Neuronal stem cell (in vitro differentiated cells): ENCODE data around the gene CAND2.

ENCODE experiments used
- DNase-seq: peaks from one replicate; pipeline ENCODE4 v3.0.0-alpha.2; 2013; ENCODE audit warnings: low spot score
- H2AFZ ChIP-seq: one replicate; pipeline ENCODE4 v1.6.1; 2013; ENCODE audit warnings: mild to moderate bottlenecking, low read length, inconsistent platforms
- H2AK5ac ChIP-seq: 2 replicates; pipeline ENCODE4 v1.6.1; 2013; ENCODE audit warnings: low read depth, mild to moderate bottlenecking, inconsistent platforms, low read length, moderate library complexity, mixed read lengths
- H2BK120ac ChIP-seq: 2 replicates; pipeline ENCODE4 v1.6.1; 2013; ENCODE audit warnings: low read depth, mild to moderate bottlenecking, inconsistent platforms, low read length, moderate library complexity, mixed read lengths
- H2BK12ac ChIP-seq: one replicate; pipeline ENCODE4 v1.6.1; 2013; ENCODE audit warnings: low read length, inconsistent platforms
- H2BK15ac ChIP-seq: 2 replicates; pipeline ENCODE4 v1.6.1; 2013; ENCODE audit warnings: mild to moderate bottlenecking, low read length, inconsistent platforms, mixed read lengths
- H2BK5ac ChIP-seq: one replicate; pipeline ENCODE4 v1.6.1; 2013; ENCODE audit warnings: inconsistent platforms, mild to moderate bottlenecking, low read length, moderate library complexity
- H3K14ac ChIP-seq: one replicate; pipeline ENCODE4 v1.6.1; 2013; ENCODE audit warnings: low read length, inconsistent platforms
- H3K18ac ChIP-seq: 2 replicates; pipeline ENCODE4 v1.6.1; 2013; ENCODE audit warnings: low read length, inconsistent platforms
- H3K23ac ChIP-seq: 2 replicates; pipeline ENCODE4 v1.6.1; 2013; ENCODE audit warnings: low read depth, mild to moderate bottlenecking, mixed read lengths, low read length, inconsistent platforms; ENCODE audit not compliant: poor library complexity
- H3K27ac ChIP-seq: replicated peaks from 3 replicates; pipeline ENCODE4 v1.5.1; 2013; ENCODE audit warnings: low read length, inconsistent platforms
- H3K27me3 ChIP-seq, 3 experiments: 2 replicates each; pipeline ENCODE4 v1.6.1; 2013; ENCODE audit warnings: low read length in 3 of 3, mild to moderate bottlenecking in 2 of 3, inconsistent platforms in 1 of 3, low read depth in 1 of 3, mixed read lengths in 1 of 3, moderate library complexity in 1 of 3; ENCODE audit not compliant: control insufficient read depth in 3 of 3, insufficient read depth in 3 of 3
- H3K36me3 ChIP-seq, 2 donors: replicated peaks in 1 of 2; 2 replicates each; pipeline ENCODE4 v1.6.1; 2013; ENCODE audit warnings: low read length in 2 of 2; ENCODE audit not compliant: control insufficient read depth in 2 of 2, insufficient read depth in 2 of 2
- H3K4ac ChIP-seq: 2 replicates; pipeline ENCODE4 v1.6.1; 2013; ENCODE audit warnings: inconsistent platforms, mild to moderate bottlenecking, low read length, moderate library complexity
- H3K4me1 ChIP-seq, 2 donors: 1 replicate in 1 of 2; 2 replicates in 1 of 2; pipeline ENCODE4 v1.6.1; 2013; ENCODE audit warnings: low read length in 2 of 2, low read depth in 1 of 2; ENCODE audit not compliant: control insufficient read depth in 2 of 2, insufficient read depth in 1 of 2
- H3K4me2 ChIP-seq: one replicate; pipeline ENCODE4 v1.6.1; 2013; ENCODE audit warnings: mild to moderate bottlenecking, low read length, inconsistent platforms; ENCODE audit not compliant: insufficient read depth, poor library complexity, severe bottlenecking
- H3K4me3 ChIP-seq, 2 donors: 2 replicates each; pipeline ENCODE4 v1.5.1; 2013; ENCODE audit warnings: low read length in 2 of 2, mild to moderate bottlenecking in 2 of 2, inconsistent platforms in 1 of 2, moderate library complexity in 1 of 2
- H3K79me1 ChIP-seq: one replicate; pipeline ENCODE4 v1.6.1; 2013; ENCODE audit warnings: low read depth, mild to moderate bottlenecking, inconsistent platforms, low read length, moderate library complexity
- H3K9ac ChIP-seq: one replicate; pipeline ENCODE4 v1.6.1; 2013; ENCODE audit warnings: mild to moderate bottlenecking, low read depth, low read length, inconsistent platforms; ENCODE audit not compliant: poor library complexity
- H3K9me3 ChIP-seq, 2 donors: replicated peaks in 1 of 2; 2 replicates each; pipeline versions ENCODE3 to v1.6.1; 2013; ENCODE audit warnings: low read length in 2 of 2, mild to moderate bottlenecking in 2 of 2, inconsistent platforms in 1 of 2, low read depth in 1 of 2, mixed read lengths in 1 of 2, moderate library complexity in 1 of 2; ENCODE audit not compliant: control insufficient read depth in 2 of 2, insufficient read depth in 1 of 2
- H4K8ac ChIP-seq: one replicate; pipeline ENCODE4 v1.6.1; 2013; ENCODE audit warnings: low read depth, mild to moderate bottlenecking, inconsistent platforms, low read length, moderate library complexity
- H4K91ac ChIP-seq: one replicate; pipeline ENCODE4 v1.6.1; 2013; ENCODE audit warnings: low read length, low read depth, mild to moderate bottlenecking, inconsistent platforms; ENCODE audit not compliant: poor library complexity
- WGBS, 2 donors: extraction: QIAGEN DNeasy Blood & Tissue Kit; methylation state at CpG; one replicate each; pipeline ENCODE4 v1.1.7; 2013; ENCODE audit warnings: missing lambda C conversion rate in 2 of 2, mixed read lengths in 1 of 2; ENCODE audit not compliant: insufficient read length in 2 of 2, insufficient replicate concordance in 1 of 2; ENCODE audit errors: extremely low coverage in 2 of 2; 5-methylcytosine and 5-hydroxymethylcytosine counted together

The CAND2 gene

GRCh38 chr3:12758025-12758781 lies 38.3 kb upstream of the CAND2 start:
- Histone ChIP-seq H3K18ac (peak overlapping the region; percentile 7), H3K27me3 (peaks cover 0 to 6% (median 0%) of the 10 kb centered on the region in 3 experiments), H2AK5ac (peak overlapping the region; percentile 22), H3K14ac (no peak overlapping the region), H2BK15ac (peak overlapping the region; percentile 75), H3K23ac (no peak overlapping the region), H3K27ac (no peak overlapping the region), H3K9ac (peak overlapping the region; percentile 39), H4K8ac (peak overlapping the region; percentile 52), H4K91ac (no peak overlapping the region), H3K4me2 (no peak overlapping the region), H3K4ac (no peak overlapping the region), H3K36me3 (no peaks in the 10 kb centered on the region), H2BK120ac (no peak overlapping the region), H3K4me1 (peaks cover 0 to under 1% of the 10 kb centered on the region in 2 donors), H2BK12ac (no peak overlapping the region), H2BK5ac (no peak overlapping the region), H3K9me3 (no peaks in the 10 kb centered on the region), H3K79me1 (no peaks in the 10 kb centered on the region), H3K4me3 (peak overlapping the region in 1 of 2 donors; percentile 41), H2AFZ (peak overlapping the region; percentile 62)
- DNase-seq: no peak
- WGBS, 2 donors: no CpG with 5 or more reads among the region's 5 CpGs

GRCh38 chr3:12759097-12759679 lies 37.3 kb upstream of the CAND2 start, which contains the start of gene TMEM40:
TSS of gene TMEM40 (minus strand) at chr3:12759259. CDS start at chr3:12749832, 9,427 bp downstream.
- H3K79me1 ChIP-seq: no peaks in the 10 kb centered on the region
- peak within 1 kb of the TSS; percentile 75 for H2BK15ac ChIP-seq
- H2AFZ ChIP-seq: peak within 1 kb of the TSS; percentile 62
- H3K23ac ChIP-seq: peak within 1 kb of the TSS; percentile 49
- peaks cover 0 to 6% (median 0%) of the 10 kb centered on the region in 3 experiments for H3K27me3 ChIP-seq
- H3K14ac ChIP-seq: no peak within 1 kb of the TSS
- H2BK5ac ChIP-seq: no peak within 1 kb of the TSS
- H3K36me3 ChIP-seq: no peaks in the 10 kb centered on the region
- no peak within 1 kb of the TSS for H3K4me2 ChIP-seq
- H3K4me3 ChIP-seq: peak within 1 kb of the TSS in 1 of 2 donors; percentile 41
- H3K27ac ChIP-seq: no peak within 1 kb of the TSS
- H2BK12ac ChIP-seq: peak within 1 kb of the TSS; percentile 64
- no peak within 1 kb of the TSS for H4K91ac ChIP-seq
- H3K4me1 ChIP-seq: peaks cover 0 to 3% of the 10 kb centered on the region in 2 donors
- H3K18ac ChIP-seq: peak within 1 kb of the TSS; percentile 58
- H3K9me3 ChIP-seq: no peaks in the 10 kb centered on the region
- no peak within 1 kb of the TSS for H2BK120ac ChIP-seq
- DNase-seq: no peak
- H2AK5ac ChIP-seq: peak within 1 kb of the TSS; percentile 22
- peak within 1 kb of the TSS; percentile 39 for H3K9ac ChIP-seq
- H3K4ac ChIP-seq: no peak within 1 kb of the TSS
- H4K8ac ChIP-seq: peak within 1 kb of the TSS; percentile 52
- no CpG with 5 or more reads among the region's 10 CpGs for WGBS, 2 donors

GRCh38 chr3:12759693-12760565 lies 36.6 kb upstream of the CAND2 start:
- Histone ChIP-seq H2BK15ac (no peak overlapping the region), H3K36me3 (no peaks in the 10 kb centered on the region), H3K9me3 (no peaks in the 10 kb centered on the region), H3K27ac (no peak overlapping the region), H2AFZ (peak overlapping the region; percentile 42), H2BK12ac (no peak overlapping the region), H3K18ac (peak overlapping the region; percentile 27), H3K14ac (peak overlapping the region; percentile 79), H2AK5ac (no peak overlapping the region), H2BK120ac (no peak overlapping the region), H3K4me2 (no peak overlapping the region), H3K9ac (peak overlapping the region; percentile 36), H4K8ac (no peak overlapping the region), H3K4me3 (no peak overlapping the region), H4K91ac (no peak overlapping the region), H2BK5ac (no peak overlapping the region), H3K4me1 (peaks cover 0 to 3% of the 10 kb centered on the region in 2 donors), H3K79me1 (no peaks in the 10 kb centered on the region), H3K27me3 (peaks cover 0 to 6% (median 0%) of the 10 kb centered on the region in 3 experiments), H3K23ac (no peak overlapping the region), H3K4ac (no peak overlapping the region)
- no peak for DNase-seq
- WGBS, 2 donors: no CpG with 5 or more reads among the region's 8 CpGs
